HL-60 (cell line): ENCODE data around the gene IGFLR1.

Source experiments
- TF ChIP-seq, protein P1 (sequence below): IDR thresholded peaks from one replicate; pipeline ENCODE4 v1.5.1; 2011; ENCODE audit warnings: low read length, control low read depth, inconsistent platforms; ENCODE audit not compliant: insufficient read depth
- TF ChIP-seq, protein P2 (sequence below): IDR thresholded peaks from 2 replicates; pipeline ENCODE4 v1.6.1; 2012; ENCODE audit warnings: low read depth; ENCODE audit not compliant: insufficient replicate concordance

DNA sequence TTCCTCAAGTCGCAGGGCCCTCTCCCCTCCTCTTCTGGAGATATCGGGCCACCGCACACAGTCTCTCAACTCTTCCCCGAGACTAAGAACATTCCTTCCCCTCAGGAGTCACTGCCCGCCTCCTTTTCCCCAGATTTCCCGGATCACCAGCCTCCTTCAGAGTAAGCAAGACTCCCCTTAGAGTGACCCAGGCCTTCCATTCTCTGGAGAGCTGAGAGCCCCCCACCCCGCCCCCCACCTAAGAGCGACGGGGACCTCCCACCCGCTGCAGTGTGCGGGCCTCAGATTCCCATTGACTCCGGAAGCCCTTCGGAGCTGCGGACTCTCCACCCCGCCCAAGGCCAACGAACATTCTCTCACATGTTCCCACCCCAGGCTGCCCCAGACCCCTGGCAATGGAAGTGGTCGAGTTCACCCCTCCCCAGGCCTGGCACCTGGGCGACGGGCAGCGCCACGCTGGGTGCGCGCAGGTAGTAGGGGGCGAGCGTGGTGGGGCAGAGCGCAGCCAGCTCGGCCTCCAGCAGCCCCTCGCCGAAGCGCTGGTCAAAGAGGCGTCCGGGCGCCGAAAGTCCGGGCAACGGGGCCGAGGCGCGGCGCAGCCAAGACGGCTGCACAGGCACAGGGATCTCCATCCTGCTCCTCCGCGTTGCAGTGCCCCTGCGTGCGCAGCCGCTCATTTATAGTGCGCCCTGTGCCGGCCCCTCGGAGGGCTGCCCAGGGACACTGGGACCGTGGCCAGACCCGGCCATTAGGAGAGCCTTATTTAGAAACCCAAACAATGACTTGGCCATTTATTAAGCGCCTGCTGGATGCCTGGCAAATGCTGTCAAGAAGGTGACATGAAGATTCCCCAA is 14.4 kb upstream of the IGFLR1 start, which contains the start of gene HSPB6:
- TF ChIP-seq, protein P1, sequence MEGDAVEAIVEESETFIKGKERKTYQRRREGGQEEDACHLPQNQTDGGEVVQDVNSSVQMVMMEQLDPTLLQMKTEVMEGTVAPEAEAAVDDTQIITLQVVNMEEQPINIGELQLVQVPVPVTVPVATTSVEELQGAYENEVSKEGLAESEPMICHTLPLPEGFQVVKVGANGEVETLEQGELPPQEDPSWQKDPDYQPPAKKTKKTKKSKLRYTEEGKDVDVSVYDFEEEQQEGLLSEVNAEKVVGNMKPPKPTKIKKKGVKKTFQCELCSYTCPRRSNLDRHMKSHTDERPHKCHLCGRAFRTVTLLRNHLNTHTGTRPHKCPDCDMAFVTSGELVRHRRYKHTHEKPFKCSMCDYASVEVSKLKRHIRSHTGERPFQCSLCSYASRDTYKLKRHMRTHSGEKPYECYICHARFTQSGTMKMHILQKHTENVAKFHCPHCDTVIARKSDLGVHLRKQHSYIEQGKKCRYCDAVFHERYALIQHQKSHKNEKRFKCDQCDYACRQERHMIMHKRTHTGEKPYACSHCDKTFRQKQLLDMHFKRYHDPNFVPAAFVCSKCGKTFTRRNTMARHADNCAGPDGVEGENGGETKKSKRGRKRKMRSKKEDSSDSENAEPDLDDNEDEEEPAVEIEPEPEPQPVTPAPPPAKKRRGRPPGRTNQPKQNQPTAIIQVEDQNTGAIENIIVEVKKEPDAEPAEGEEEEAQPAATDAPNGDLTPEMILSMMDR, result no peak
- TF ChIP-seq, protein P2, sequence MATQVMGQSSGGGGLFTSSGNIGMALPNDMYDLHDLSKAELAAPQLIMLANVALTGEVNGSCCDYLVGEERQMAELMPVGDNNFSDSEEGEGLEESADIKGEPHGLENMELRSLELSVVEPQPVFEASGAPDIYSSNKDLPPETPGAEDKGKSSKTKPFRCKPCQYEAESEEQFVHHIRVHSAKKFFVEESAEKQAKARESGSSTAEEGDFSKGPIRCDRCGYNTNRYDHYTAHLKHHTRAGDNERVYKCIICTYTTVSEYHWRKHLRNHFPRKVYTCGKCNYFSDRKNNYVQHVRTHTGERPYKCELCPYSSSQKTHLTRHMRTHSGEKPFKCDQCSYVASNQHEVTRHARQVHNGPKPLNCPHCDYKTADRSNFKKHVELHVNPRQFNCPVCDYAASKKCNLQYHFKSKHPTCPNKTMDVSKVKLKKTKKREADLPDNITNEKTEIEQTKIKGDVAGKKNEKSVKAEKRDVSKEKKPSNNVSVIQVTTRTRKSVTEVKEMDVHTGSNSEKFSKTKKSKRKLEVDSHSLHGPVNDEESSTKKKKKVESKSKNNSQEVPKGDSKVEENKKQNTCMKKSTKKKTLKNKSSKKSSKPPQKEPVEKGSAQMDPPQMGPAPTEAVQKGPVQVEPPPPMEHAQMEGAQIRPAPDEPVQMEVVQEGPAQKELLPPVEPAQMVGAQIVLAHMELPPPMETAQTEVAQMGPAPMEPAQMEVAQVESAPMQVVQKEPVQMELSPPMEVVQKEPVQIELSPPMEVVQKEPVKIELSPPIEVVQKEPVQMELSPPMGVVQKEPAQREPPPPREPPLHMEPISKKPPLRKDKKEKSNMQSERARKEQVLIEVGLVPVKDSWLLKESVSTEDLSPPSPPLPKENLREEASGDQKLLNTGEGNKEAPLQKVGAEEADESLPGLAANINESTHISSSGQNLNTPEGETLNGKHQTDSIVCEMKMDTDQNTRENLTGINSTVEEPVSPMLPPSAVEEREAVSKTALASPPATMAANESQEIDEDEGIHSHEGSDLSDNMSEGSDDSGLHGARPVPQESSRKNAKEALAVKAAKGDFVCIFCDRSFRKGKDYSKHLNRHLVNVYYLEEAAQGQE, result no peak
